Measurements from ENCODE around the gene ECEL1. TPM values are rescaled to one million over a fixed set of nuclear protein-coding genes. Genes with fewer than 3 reads are reported as not detected.

Gene ECEL1
- total and polyA plus RNA-seq, 9 of the 15 experiments (the other 6 are each of a cell fraction or from before 2014, with no cell fraction given), result 0.09 TPM; not detected in 8

DNA sequence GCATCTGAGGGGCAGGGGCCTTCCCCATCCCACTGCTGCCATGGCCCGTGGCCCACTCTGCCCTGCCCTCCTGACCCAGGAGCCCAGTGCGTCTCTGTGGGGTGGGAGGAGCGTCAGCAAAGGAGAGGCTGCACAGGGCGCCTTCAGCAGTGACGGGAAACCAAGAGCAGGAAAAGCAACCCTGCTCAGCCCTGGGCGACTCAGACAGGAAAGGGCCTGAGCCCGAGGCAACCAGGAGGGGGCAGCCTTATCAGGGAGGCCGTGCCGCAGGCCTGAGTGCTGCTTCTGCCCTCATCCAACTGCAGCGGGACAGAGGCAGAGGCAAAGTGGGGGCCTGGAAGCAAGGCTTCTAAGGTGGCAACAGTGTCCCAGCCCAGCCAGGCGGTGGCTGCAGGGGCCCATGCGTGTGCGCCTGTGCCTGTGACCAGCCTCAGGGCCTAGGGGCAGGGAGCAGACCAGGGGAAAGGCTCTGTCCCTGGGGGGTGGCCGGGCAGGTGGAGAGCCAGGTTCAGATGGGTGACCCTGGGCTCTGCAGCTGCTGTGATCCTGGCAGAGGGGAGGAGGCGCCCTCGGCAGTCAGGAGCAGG, 54.9 kb downstream of the ECEL1 start:
- no peak overlapping the region for H3K4me2 ChIP-seq (ENCODE audit: insufficient read depth, low read length)
- H3K9me3 ChIP-seq (replicated peaks; ENCODE audit: control insufficient read depth, insufficient read depth, low read depth, low read length), result no peaks in the 10 kb centered on the region
- intact Hi-C loops (cut with micrococcal nuclease) (loop anchor here (10.0 kb wide), 1 partner anchor 288 kb away; no protein-coding TSS in a partner anchor), in situ Hi-C loops (cut with MboI) (no loop called here)
- ATAC-seq (peak; percentile 92), DNase-seq (ENCODE audit: extremely low read depth in 1 of 4, low spot score in 3 of 4) (peak in 1 of 4 experiments; percentile 20), FAIRE-seq (no peak)
- TF ChIP-seq, protein P1, sequence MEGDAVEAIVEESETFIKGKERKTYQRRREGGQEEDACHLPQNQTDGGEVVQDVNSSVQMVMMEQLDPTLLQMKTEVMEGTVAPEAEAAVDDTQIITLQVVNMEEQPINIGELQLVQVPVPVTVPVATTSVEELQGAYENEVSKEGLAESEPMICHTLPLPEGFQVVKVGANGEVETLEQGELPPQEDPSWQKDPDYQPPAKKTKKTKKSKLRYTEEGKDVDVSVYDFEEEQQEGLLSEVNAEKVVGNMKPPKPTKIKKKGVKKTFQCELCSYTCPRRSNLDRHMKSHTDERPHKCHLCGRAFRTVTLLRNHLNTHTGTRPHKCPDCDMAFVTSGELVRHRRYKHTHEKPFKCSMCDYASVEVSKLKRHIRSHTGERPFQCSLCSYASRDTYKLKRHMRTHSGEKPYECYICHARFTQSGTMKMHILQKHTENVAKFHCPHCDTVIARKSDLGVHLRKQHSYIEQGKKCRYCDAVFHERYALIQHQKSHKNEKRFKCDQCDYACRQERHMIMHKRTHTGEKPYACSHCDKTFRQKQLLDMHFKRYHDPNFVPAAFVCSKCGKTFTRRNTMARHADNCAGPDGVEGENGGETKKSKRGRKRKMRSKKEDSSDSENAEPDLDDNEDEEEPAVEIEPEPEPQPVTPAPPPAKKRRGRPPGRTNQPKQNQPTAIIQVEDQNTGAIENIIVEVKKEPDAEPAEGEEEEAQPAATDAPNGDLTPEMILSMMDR (IDR thresholded peaks at IDR 0.05 in 2 of 3, conservative IDR thresholded peaks at IDR 0.05 in 1 of 3; ENCODE audit: insufficient read depth in 2 of 3, low read depth in 1 of 3, low read length in 3 of 3), result peak; percentile 24 to 47 (median 34); a peak in 4 of 6 replicates
- TF ChIP-seq, protein P2, sequence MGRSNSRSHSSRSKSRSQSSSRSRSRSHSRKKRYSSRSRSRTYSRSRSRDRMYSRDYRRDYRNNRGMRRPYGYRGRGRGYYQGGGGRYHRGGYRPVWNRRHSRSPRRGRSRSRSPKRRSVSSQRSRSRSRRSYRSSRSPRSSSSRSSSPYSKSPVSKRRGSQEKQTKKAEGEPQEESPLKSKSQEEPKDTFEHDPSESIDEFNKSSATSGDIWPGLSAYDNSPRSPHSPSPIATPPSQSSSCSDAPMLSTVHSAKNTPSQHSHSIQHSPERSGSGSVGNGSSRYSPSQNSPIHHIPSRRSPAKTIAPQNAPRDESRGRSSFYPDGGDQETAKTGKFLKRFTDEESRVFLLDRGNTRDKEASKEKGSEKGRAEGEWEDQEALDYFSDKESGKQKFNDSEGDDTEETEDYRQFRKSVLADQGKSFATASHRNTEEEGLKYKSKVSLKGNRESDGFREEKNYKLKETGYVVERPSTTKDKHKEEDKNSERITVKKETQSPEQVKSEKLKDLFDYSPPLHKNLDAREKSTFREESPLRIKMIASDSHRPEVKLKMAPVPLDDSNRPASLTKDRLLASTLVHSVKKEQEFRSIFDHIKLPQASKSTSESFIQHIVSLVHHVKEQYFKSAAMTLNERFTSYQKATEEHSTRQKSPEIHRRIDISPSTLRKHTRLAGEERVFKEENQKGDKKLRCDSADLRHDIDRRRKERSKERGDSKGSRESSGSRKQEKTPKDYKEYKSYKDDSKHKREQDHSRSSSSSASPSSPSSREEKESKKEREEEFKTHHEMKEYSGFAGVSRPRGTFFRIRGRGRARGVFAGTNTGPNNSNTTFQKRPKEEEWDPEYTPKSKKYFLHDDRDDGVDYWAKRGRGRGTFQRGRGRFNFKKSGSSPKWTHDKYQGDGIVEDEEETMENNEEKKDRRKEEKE (IDR thresholded peaks at IDR 0.05; ENCODE audit: borderline replicate concordance in 1 of 2, control insufficient read depth in 1 of 2, low read depth in 2 of 2, low read length in 1 of 2), result no peak
- TF ChIP-seq USF1 (CRISPR knock-in tag; IDR thresholded peaks at IDR 0.05), result peak; percentile 19; the same call in 1 of the 2 replicates
- POLR2A ChIA-PET, result interaction anchor here (0.7 kb wide), 1 partner anchor 889 kb away, joined by 4 read pairs; no protein-coding TSS in a partner anchor
- H3K27me3 ChIP-seq (ENCODE audit: control insufficient read depth in 2 of 2, insufficient read depth in 2 of 2, low read length in 2 of 2), result peaks cover 0 to 34% of the 10 kb centered on the region in 2 experiments; a peak in 3 of 5 replicates
- CTCF ChIA-PET (ENCODE audit: low intra/inter-chr PET ratio), result no interaction called here
- BruUV-seq (replicated peaks), result no TSS peak
- H2AFZ ChIP-seq (ENCODE audit: low read depth, low read length), result no peak overlapping the region
- 16% methylated on average over 8 of the region's 16 CpGs for WGBS (ENCODE audit: insufficient coverage, low coverage, missing lambda C conversion rate)
- H4K20me1 ChIP-seq (replicated peaks; ENCODE audit: control insufficient read depth, insufficient read depth, low read length), result no peaks in the 10 kb centered on the region
- no peak overlapping the region for H3K27ac ChIP-seq (ENCODE audit: extremely low read depth, low read depth, low read length)
- H3K79me2 ChIP-seq (ENCODE audit: control insufficient read depth, insufficient read depth, low read length), result no peaks in the 10 kb centered on the region
- no peaks in the 10 kb centered on the region for H3K36me3 ChIP-seq (ENCODE audit: control insufficient read depth, insufficient read depth, low read length)
- no peak overlapping the region for H3K4me3 ChIP-seq
- H3K4me1 ChIP-seq (replicated peaks in 1 of 2; ENCODE audit: control insufficient read depth in 2 of 2, insufficient read depth in 2 of 2, low read length in 2 of 2), result peaks cover 0 to 10% of the 10 kb centered on the region in 2 experiments; a peak in 1 of 5 replicates
- no peak overlapping the region for H3K9ac ChIP-seq (ENCODE audit: insufficient read depth in 1 of 2, low read depth in 2 of 2, low read length in 2 of 2)
- no peaks in the 10 kb centered on the region for H3K9me1 ChIP-seq (ENCODE audit: control insufficient read depth, insufficient read depth, low read length)
